OCI-LY1 (cell line): ENCODE results near the gene NLRP12.

Experiments used
- H2AFZ ChIP-seq: fragments of 200-600 bp; sonication (generic), shearing (Covaris generic); 2 replicates; pipeline ENCODE4 v1.6.0; 2014; ENCODE audit warnings: antibody characterized with exemption, mild to moderate bottlenecking, low read length
- H3F3A ChIP-seq: fragments of 200-600 bp; sonication (generic), shearing (Covaris generic); 2 replicates; pipeline ENCODE4 v1.6.0; 2014; ENCODE audit warnings: mild to moderate bottlenecking, antibody characterized with exemption, low read length, moderate library complexity; ENCODE audit not compliant: insufficient read depth
- H3K27ac ChIP-seq: fragments of 200-600 bp; sonication (generic); 2 replicates; pipeline ENCODE4 v1.5.1; 2014; ENCODE audit warnings: low read length, mixed run types, mild to moderate bottlenecking, low read depth; ENCODE audit not compliant: poor library complexity, severe bottlenecking
- H3K27me3 ChIP-seq: fragments of 200-600 bp; sonication (generic); 2 replicates; pipeline ENCODE4 v1.6.0; 2014; ENCODE audit warnings: antibody characterized with exemption, mild to moderate bottlenecking, low read length, moderate library complexity; ENCODE audit not compliant: insufficient read depth
- H3K36me3 ChIP-seq: fragments of 200-600 bp; sonication (generic); 2 replicates; pipeline ENCODE4 v1.6.1; 2014; ENCODE audit warnings: mild to moderate bottlenecking, antibody characterized with exemption, low read length, moderate library complexity, mixed read lengths; ENCODE audit not compliant: insufficient read depth
- H3K4me1 ChIP-seq: fragments of 200-600 bp; sonication (generic); 2 replicates; pipeline ENCODE4 v1.5.1; 2014; ENCODE audit warnings: mild to moderate bottlenecking, low read length, moderate library complexity; ENCODE audit not compliant: insufficient read depth, severe bottlenecking
- H3K4me2 ChIP-seq: fragments of 200-600 bp; sonication (generic), shearing (Covaris generic); 2 replicates; pipeline ENCODE4 v1.6.1; 2014; ENCODE audit warnings: low read length
- H3K4me3 ChIP-seq: fragments of 200-600 bp; sonication (generic); 2 replicates; pipeline ENCODE4 v1.5.1; 2014; ENCODE audit warnings: low read length, low read depth, mild to moderate bottlenecking, mixed read lengths; ENCODE audit not compliant: poor library complexity, severe bottlenecking
- H3K79me2 ChIP-seq: fragments of 200-600 bp; shearing (Covaris generic); 2 replicates; pipeline ENCODE4 v1.6.1; 2016; ENCODE audit warnings: mixed run types, low read length, mixed read lengths; ENCODE audit not compliant: insufficient read depth
- H3K9ac ChIP-seq: fragments of 200-600 bp; sonication (generic), shearing (Covaris generic); 2 replicates; pipeline ENCODE4 v1.6.1; 2014; ENCODE audit warnings: mild to moderate bottlenecking, low read length, mixed read lengths
- H3K9me2 ChIP-seq: fragments of 200-600 bp; sonication (generic), shearing (Covaris generic); 2 replicates; pipeline ENCODE4 v1.6.1; 2014; ENCODE audit warnings: low read depth, mild to moderate bottlenecking, low read length, mixed read lengths
- H3K9me3 ChIP-seq: fragments of 200-600 bp; shearing (Covaris generic); 2 replicates; pipeline ENCODE4 v1.6.1; 2014; ENCODE audit warnings: low read length, mixed read lengths
- H4K20me1 ChIP-seq: fragments of 200-600 bp; sonication (generic), shearing (Covaris generic); 2 replicates; pipeline ENCODE4 v1.6.0; 2016; ENCODE audit warnings: mild to moderate bottlenecking, low read length; ENCODE audit not compliant: insufficient read depth
- EZH2 ChIP-seq: fragments of 200-600 bp; sonication (generic), shearing (Covaris generic); IDR thresholded peaks from 2 replicates; pipeline ENCODE4 v1.8.0; 2017; ENCODE audit warnings: borderline replicate concordance, mixed run types, mild to moderate bottlenecking, antibody characterized with exemption, low read length, moderate library complexity, mixed read lengths
- TF ChIP-seq, protein P1 (sequence below): fragments of 200-600 bp; sonication (generic), shearing (Covaris generic); IDR thresholded peaks from 2 replicates; pipeline ENCODE4 v1.5.1; 2017; ENCODE audit warnings: mild to moderate bottlenecking, antibody characterized with exemption, low read length, moderate library complexity, mixed read lengths

Gene NLRP12

GRCh38 chr19:53868091-53868891, 44.2 kb upstream of the NLRP12 start:
- Histone ChIP-seq H3K27ac (no peak overlapping the region), H2AFZ (no peak overlapping the region), H3K36me3 (no peaks in the 10 kb centered on the region), H4K20me1 (no peaks in the 10 kb centered on the region), H3F3A (no peaks in the 10 kb centered on the region), H3K9me2 (no peaks in the 10 kb centered on the region), H3K27me3 (no peaks in the 10 kb centered on the region), H3K4me1 (no peaks in the 10 kb centered on the region), H3K4me3 (no peak overlapping the region), H3K79me2 (no peaks in the 10 kb centered on the region), H3K4me2 (no peak overlapping the region), H3K9me3 (no peaks in the 10 kb centered on the region), H3K9ac (no peak overlapping the region)
- TF ChIP-seq, protein P1, sequence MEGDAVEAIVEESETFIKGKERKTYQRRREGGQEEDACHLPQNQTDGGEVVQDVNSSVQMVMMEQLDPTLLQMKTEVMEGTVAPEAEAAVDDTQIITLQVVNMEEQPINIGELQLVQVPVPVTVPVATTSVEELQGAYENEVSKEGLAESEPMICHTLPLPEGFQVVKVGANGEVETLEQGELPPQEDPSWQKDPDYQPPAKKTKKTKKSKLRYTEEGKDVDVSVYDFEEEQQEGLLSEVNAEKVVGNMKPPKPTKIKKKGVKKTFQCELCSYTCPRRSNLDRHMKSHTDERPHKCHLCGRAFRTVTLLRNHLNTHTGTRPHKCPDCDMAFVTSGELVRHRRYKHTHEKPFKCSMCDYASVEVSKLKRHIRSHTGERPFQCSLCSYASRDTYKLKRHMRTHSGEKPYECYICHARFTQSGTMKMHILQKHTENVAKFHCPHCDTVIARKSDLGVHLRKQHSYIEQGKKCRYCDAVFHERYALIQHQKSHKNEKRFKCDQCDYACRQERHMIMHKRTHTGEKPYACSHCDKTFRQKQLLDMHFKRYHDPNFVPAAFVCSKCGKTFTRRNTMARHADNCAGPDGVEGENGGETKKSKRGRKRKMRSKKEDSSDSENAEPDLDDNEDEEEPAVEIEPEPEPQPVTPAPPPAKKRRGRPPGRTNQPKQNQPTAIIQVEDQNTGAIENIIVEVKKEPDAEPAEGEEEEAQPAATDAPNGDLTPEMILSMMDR = no peak
- no peak for TF ChIP-seq EZH2

GRCh38 chr19:53867225-53868090, 43.3 kb upstream of the NLRP12 start, which contains the start of gene MYADM:
Gene MYADM (plus strand): TSS chr19:53867883. CDS start chr19:53873530, 5,647 bp downstream.
- no peaks in the 10 kb centered on the region for H4K20me1 ChIP-seq
- no peaks in the 10 kb centered on the region for H3K9me2 ChIP-seq
- H3K9me3 ChIP-seq = no peaks in the 10 kb centered on the region
- no peak within 1 kb of the TSS for H3K4me2 ChIP-seq
- no peaks in the 10 kb centered on the region for H3K27me3 ChIP-seq
- no peak within 1 kb of the TSS for H3K27ac ChIP-seq
- H3K36me3 ChIP-seq = no peaks in the 10 kb centered on the region
- TF ChIP-seq, protein P1 = no peak
- TF ChIP-seq EZH2 = no peak
- H2AFZ ChIP-seq = no peak within 1 kb of the TSS
- no peaks in the 10 kb centered on the region for H3F3A ChIP-seq
- no peak within 1 kb of the TSS for H3K9ac ChIP-seq
- H3K4me1 ChIP-seq = no peaks in the 10 kb centered on the region
- H3K4me3 ChIP-seq = no peak within 1 kb of the TSS
- no peaks in the 10 kb centered on the region for H3K79me2 ChIP-seq

- Histone ChIP-seq H3K4me2 (no peak overlapping the region), H2AFZ (no peak overlapping the region), H4K20me1 (no peaks in the 10 kb centered on the region), H3K9me3 (no peaks in the 10 kb centered on the region), H3K79me2 (no peaks in the 10 kb centered on the region), H3K36me3 (no peaks in the 10 kb centered on the region), H3K4me1 (no peaks in the 10 kb centered on the region), H3K9ac (no peak overlapping the region), H3K4me3 (no peak overlapping the region), H3K27ac (no peak overlapping the region), H3K9me2 (no peaks in the 10 kb centered on the region), H3K27me3 (no peaks in the 10 kb centered on the region), H3F3A (no peaks in the 10 kb centered on the region)
- TF ChIP-seq EZH2 = no peak
- TF ChIP-seq, protein P1 = no peak
Measured at GRCh38 chr19:53866865-53867224, 42.7 kb upstream of the NLRP12 start.
